ENCODE measurements around the gene PDCD6IP.

Gene PDCD6IP

GRCh38 chr3:33918126-33918756 lies 119.8 kb downstream of the PDCD6IP start:
- no peak for TF ChIP-seq CTCF (IDR thresholded peaks at IDR 0.05; ENCODE audit: control insufficient read depth, insufficient read depth, low read depth, low read length, missing control alignments)
- H3K4me3 ChIP-seq (ENCODE audit: control insufficient read depth, low read depth, low read length), result no peak overlapping the region
- no peak for DNase-seq (ENCODE audit: low read depth)

Measured in AG09309 (cell line).